Hepatocyte (in vitro differentiated cells): ENCODE data around the gene PAFAH2.

Experiments
- CTCF ChIP-seq: fragments of 200-600 bp; sonication (generic); IDR thresholded peaks from 2 replicates; pipeline ENCODE4 v1.5.1; 2016; ENCODE audit warnings: antibody characterized with exemption, mild to moderate bottlenecking; ENCODE audit not compliant: poor library complexity
- EZH2 ChIP-seq: fragments of 200-600 bp; sonication (generic); IDR thresholded peaks from 2 replicates; pipeline ENCODE4 v1.6.1; 2016; ENCODE audit warnings: antibody characterized with exemption, mild to moderate bottlenecking, borderline replicate concordance
- EZH2phosphoT487 ChIP-seq: fragments of 200-600 bp; sonication (generic); IDR thresholded peaks from one replicate; pipeline ENCODE4 v1.6.1; 2018; ENCODE audit warnings: antibody characterized with exemption, mild to moderate bottlenecking, low read depth, moderate library complexity; ENCODE audit not compliant: unreplicated experiment, severe bottlenecking

- no peak for TF ChIP-seq CTCF
- no peak for TF ChIP-seq EZH2
- TF ChIP-seq EZH2phosphoT487 = no peak
Measured at GRCh38 chr1:26023826-26024225, 26.0 kb upstream of the PAFAH2 start.
